Epithelial cell of esophagus (primary cell): Measurements from ENCODE around the gene ZNF785.
A peak's percentile ranks its signal among the peaks of the same experiment; 100 is the strongest.

Experiments
- DNase-seq: peaks from one replicate; pipeline ENCODE4 v3.0.0; 2010; ENCODE audit warnings: low read depth
- H3K4me3 ChIP-seq: 2 replicates; pipeline ENCODE4 v1.5.1; 2011; ENCODE audit warnings: mild to moderate bottlenecking, low read length, control low read depth
- CTCF ChIP-seq: IDR thresholded peaks from 2 replicates; pipeline ENCODE4 v1.5.1; 2011; ENCODE audit warnings: low read depth, mild to moderate bottlenecking, low read length, control low read depth, inconsistent platforms; ENCODE audit not compliant: insufficient read depth; ENCODE audit errors: missing control alignments

ZNF785 gene

GRCh38 chr16:30557707-30557956 is 27.9 kb downstream of the ZNF785 start:
- peak overlapping the region; percentile 73 for H3K4me3 ChIP-seq
- DNase-seq, result no peak
- no peak for TF ChIP-seq CTCF

GRCh38 chr16:30556125-30556473 is 29.4 kb downstream of the ZNF785 start:
- TF ChIP-seq CTCF, result no peak
- no peak for DNase-seq
- no peak overlapping the region for H3K4me3 ChIP-seq

- no peak for TF ChIP-seq CTCF
- no peak for DNase-seq
- H3K4me3 ChIP-seq, result no peak overlapping the region
These were observed 30.0 kb downstream of the ZNF785 start for GRCh38 chr16:30555315-30556124.

GRCh38 chr16:30554557-30555314 is 30.8 kb downstream of the ZNF785 start:
- no peak for DNase-seq
- H3K4me3 ChIP-seq, result no peak overlapping the region
- no peak for TF ChIP-seq CTCF

- no peak for TF ChIP-seq CTCF
- no peak for DNase-seq
- no peak overlapping the region for H3K4me3 ChIP-seq
These were observed 32.1 kb downstream of the ZNF785 start for GRCh38 chr16:30553393-30553899.

GRCh38 chr16:30552956-30553355 is 32.5 kb downstream of the ZNF785 start:
- TF ChIP-seq CTCF, result no peak
- DNase-seq, result no peak
- H3K4me3 ChIP-seq, result no peak overlapping the region
